Nucleus accumbens (tissue), 56 donors: ENCODE measurements around the gene CERS5.

Experiments used
- DNase-seq, 56 donors: peaks; one replicate each; lab custom pipeline; 2025; lab: John Stamatoyannopoulos, UW

CERS5 gene

GRCh38 chr12:50105913-50106450, 61.2 kb downstream of the CERS5 start:
- DNase-seq = peak in 1 of 56 donors; percentile 15

- peak in 1 of 56 donors; percentile 27 for DNase-seq
Measured at GRCh38 chr12:50104417-50105366, 62.5 kb downstream of the CERS5 start.

GRCh38 chr12:50103767-50104321, 63.3 kb downstream of the CERS5 start, which contains the start of gene GPD1:
TSS of gene GPD1 (plus strand) at chr12:50104008. CDS start at chr12:50104051, 43 bp downstream.
- DNase-seq = peak in 51 of 56 donors; percentile 21 to 88 (median 64)

- DNase-seq = no peak
Measured at GRCh38 chr12:50103351-50103750, 63.8 kb downstream of the CERS5 start.

GRCh38 chr12:50102646-50103309, 64.4 kb downstream of the CERS5 start:
- DNase-seq = peak in 9 of 56 donors; percentile 19 to 69 (median 50)

- peak in 36 of 56 donors; percentile 11 to 73 (median 44) for DNase-seq
Measured at GRCh38 chr12:50102131-50102531, 65.0 kb downstream of the CERS5 start.

- DNase-seq = peak in 4 of 56 donors; percentile 9 to 33 (median 29)
Measured at GRCh38 chr12:50101663-50102062, 65.5 kb downstream of the CERS5 start.

- no peak for DNase-seq
Measured at GRCh38 chr12:50100561-50100960, 66.6 kb downstream of the CERS5 start.

- no peak for DNase-seq
Measured at GRCh38 chr12:50099302-50100008, 67.7 kb downstream of the CERS5 start.

GRCh38 chr12:50097952-50098351, 69.2 kb downstream of the CERS5 start:
- DNase-seq = no peak

- DNase-seq = peak in 7 of 56 donors; percentile 13 to 63 (median 30)
Measured at GRCh38 chr12:50090391-50090790, 76.8 kb downstream of the CERS5 start.

GRCh38 chr12:50089730-50090129, 77.4 kb downstream of the CERS5 start:
- DNase-seq = no peak

- peak in 19 of 56 donors; percentile 8 to 60 (median 27) for DNase-seq
Measured at GRCh38 chr12:50088577-50089335, 78.4 kb downstream of the CERS5 start.

- no peak for DNase-seq
Measured at GRCh38 chr12:50087995-50088394, 79.2 kb downstream of the CERS5 start.

GRCh38 chr12:50087151-50087550, 80.0 kb downstream of the CERS5 start:
- no peak for DNase-seq

- DNase-seq = no peak
Measured at GRCh38 chr12:50086148-50086547, 81.0 kb downstream of the CERS5 start.

- DNase-seq = peak in 3 of 56 donors; percentile 61 to 77 (median 63)
Measured at GRCh38 chr12:50085615-50086072, 81.5 kb downstream of the CERS5 start.

- peak; percentile 61 to 96 (median 90) for DNase-seq
Measured at GRCh38 chr12:50084775-50085614, 82.2 kb downstream of the CERS5 start, which contains the start of gene SMARCD1. TSS of gene SMARCD1 (plus strand) at chr12:50085342. CDS start at chr12:50085370, 28 bp downstream.
